CD4-positive, alpha-beta memory T cell (primary cell): Measurements from ENCODE around the gene CHST13. TPM values are rescaled to one million over a fixed set of nuclear protein-coding genes. Genes with fewer than 3 reads are reported as not detected.

Source experiments
- CTCF ChIA-PET: fragments of 350-600 bp; sonication (Branson Sonifier 250); formaldehyde crosslinking; loops from one replicate; lab custom pipeline; 2021; ENCODE audit warnings: inconsistent platforms; ENCODE audit not compliant: partially characterized antibody; lab: Charles Lee
- POLR2A ChIA-PET: fragments of 350-600 bp; sonication (Branson Sonifier 250); formaldehyde crosslinking; loops from one replicate; lab custom pipeline; 2021; ENCODE audit not compliant: partially characterized antibody; lab: Charles Lee
- DNase-seq, 5 donors: peaks; one replicate each; pipeline versions ENCODE4 v3.0.0 to v3.0.0-alpha.2; 2020 to 2022; ENCODE audit warnings: mixed read lengths in 1 of 5
- H3K27ac ChIP-seq: one replicate; pipeline ENCODE4 v1.7.0; 2013; ENCODE audit warnings: low read depth, low read length
- H3K27me3 ChIP-seq: 2 replicates; pipeline ENCODE4 v1.7.0; 2013; ENCODE audit warnings: mild to moderate bottlenecking, low read length, moderate library complexity; ENCODE audit not compliant: insufficient read depth
- H3K36me3 ChIP-seq: 2 replicates; pipeline ENCODE4 v1.7.0; 2013; ENCODE audit warnings: mild to moderate bottlenecking, low read length, moderate library complexity; ENCODE audit not compliant: insufficient read depth
- H3K4me1 ChIP-seq: 2 replicates; pipeline ENCODE4 v1.7.0; 2013; ENCODE audit warnings: mild to moderate bottlenecking, low read length, moderate library complexity; ENCODE audit not compliant: insufficient read depth
- H3K4me3 ChIP-seq, 2 donors: one replicate each; pipeline ENCODE4 v1.7.0; 2013; ENCODE audit warnings: low read length in 2 of 2, mild to moderate bottlenecking in 1 of 2
- H3K9me3 ChIP-seq, 2 donors: one replicate each; pipeline ENCODE4 v1.7.0; 2013; ENCODE audit warnings: low read length in 2 of 2, control low read depth in 1 of 2; ENCODE audit not compliant: control insufficient read depth in 1 of 2
- H3K27ac Mint-ChIP-seq, 7 donors: one replicate each; pipeline ENCODE4 v1.8.0; 2020 to 2021; ENCODE audit warnings: mixed read lengths in 7 of 7, mild to moderate bottlenecking in 6 of 7, inconsistent platforms in 3 of 7, moderate library complexity in 3 of 7
- H3K27me3 Mint-ChIP-seq, 2 donors: one replicate each; pipeline ENCODE4 v1.8.0; 2020 to 2021; ENCODE audit warnings: mixed read lengths in 2 of 2
- H3K36me3 Mint-ChIP-seq, 2 donors: one replicate each; pipeline ENCODE4 v1.8.0; 2020 to 2021; ENCODE audit warnings: mixed read lengths in 2 of 2, inconsistent platforms in 1 of 2, mild to moderate bottlenecking in 1 of 2
- H3K4me1 Mint-ChIP-seq, 4 donors: one replicate each; pipeline ENCODE4 v1.8.0; 2020 to 2021; ENCODE audit warnings: mixed read lengths in 4 of 4, mild to moderate bottlenecking in 1 of 4
- H3K4me3 Mint-ChIP-seq, 8 donors: one replicate each; pipeline ENCODE4 v1.8.0; 2020 to 2021; ENCODE audit warnings: mixed read lengths in 8 of 8, mild to moderate bottlenecking in 7 of 8, moderate library complexity in 6 of 8, inconsistent platforms in 3 of 8
- H3K9me3 Mint-ChIP-seq, 8 donors: one replicate each; pipeline ENCODE4 v1.8.0; 2020 to 2021; ENCODE audit warnings: mixed read lengths in 8 of 8, mild to moderate bottlenecking in 5 of 8, inconsistent platforms in 3 of 8, moderate library complexity in 1 of 8
- intact Hi-C: fragments of 100-400 bp; cut with micrococcal nuclease; formaldehyde crosslinking; loops from one replicate; pipeline ENCODE4 v1.15.1; 2023
- polyA plus RNA-seq, 2 donors: library from polyadenylated mRNA; unstranded; fragments of 300-500 nt; fragmentation: Illumina TruSeq; gene quantifications; one replicate each; pipeline ENCODE4 v1.2.3, GENCODE V29; 2021
- total RNA-seq, 2 experiments: library from RNA; stranded (reverse); gene quantifications; one replicate each; pipeline ENCODE4 v1.2.3, GENCODE V29; 2021

The CHST13 gene
- total and polyA plus RNA-seq, 4 experiments from 2014 or later = 0.23 to 0.42 TPM; not detected in 2

DNA sequence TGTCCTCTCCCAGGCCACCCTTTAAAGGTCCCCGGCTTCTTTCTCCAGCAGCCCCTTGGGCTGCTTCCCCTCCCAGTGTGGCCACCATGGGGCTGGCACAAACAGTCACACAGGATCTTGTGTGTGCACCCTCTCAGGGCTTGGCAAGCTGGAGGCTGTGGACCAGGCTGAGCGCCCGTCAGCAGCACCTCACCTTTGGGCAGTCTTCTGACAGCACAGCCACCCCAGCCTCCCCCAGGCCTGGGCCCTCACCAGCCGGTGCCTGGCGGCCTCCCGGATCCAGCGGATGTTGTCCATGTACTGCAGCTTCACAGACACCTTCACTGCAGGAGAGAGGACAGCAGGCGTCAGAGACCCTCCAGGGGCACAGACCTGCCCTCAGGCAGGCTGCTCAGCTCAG, 28.2 kb upstream of the CHST13 start:
- Mint-ChIP-seq H3K36me3 (no peaks in the 10 kb centered on the region), H3K4me1 (peaks cover 0 to 4% (median 1%) of the 10 kb centered on the region in 4 donors), H3K27ac (no peak overlapping the region), H3K9me3 (no peaks in the 10 kb centered on the region), H3K27me3 (peaks cover 0 to 2% of the 10 kb centered on the region in 2 donors), H3K4me3 (no peak overlapping the region)
- no peak overlapping the region for H3K4me3 ChIP-seq
- DNase-seq = no peak
- intact Hi-C loops = no loop called here
- H3K27me3 ChIP-seq = no peaks in the 10 kb centered on the region
- no peaks in the 10 kb centered on the region for H3K4me1 ChIP-seq
- POLR2A ChIA-PET = no interaction called here
- H3K27ac ChIP-seq = no peak overlapping the region
- CTCF ChIA-PET = interaction anchor here (1.1 kb wide), 1 partner anchor 16 kb away, joined by 3 read pairs; no protein-coding TSS in a partner anchor
- H3K36me3 ChIP-seq = no peaks in the 10 kb centered on the region
- no peaks in the 10 kb centered on the region for H3K9me3 ChIP-seq

DNA sequence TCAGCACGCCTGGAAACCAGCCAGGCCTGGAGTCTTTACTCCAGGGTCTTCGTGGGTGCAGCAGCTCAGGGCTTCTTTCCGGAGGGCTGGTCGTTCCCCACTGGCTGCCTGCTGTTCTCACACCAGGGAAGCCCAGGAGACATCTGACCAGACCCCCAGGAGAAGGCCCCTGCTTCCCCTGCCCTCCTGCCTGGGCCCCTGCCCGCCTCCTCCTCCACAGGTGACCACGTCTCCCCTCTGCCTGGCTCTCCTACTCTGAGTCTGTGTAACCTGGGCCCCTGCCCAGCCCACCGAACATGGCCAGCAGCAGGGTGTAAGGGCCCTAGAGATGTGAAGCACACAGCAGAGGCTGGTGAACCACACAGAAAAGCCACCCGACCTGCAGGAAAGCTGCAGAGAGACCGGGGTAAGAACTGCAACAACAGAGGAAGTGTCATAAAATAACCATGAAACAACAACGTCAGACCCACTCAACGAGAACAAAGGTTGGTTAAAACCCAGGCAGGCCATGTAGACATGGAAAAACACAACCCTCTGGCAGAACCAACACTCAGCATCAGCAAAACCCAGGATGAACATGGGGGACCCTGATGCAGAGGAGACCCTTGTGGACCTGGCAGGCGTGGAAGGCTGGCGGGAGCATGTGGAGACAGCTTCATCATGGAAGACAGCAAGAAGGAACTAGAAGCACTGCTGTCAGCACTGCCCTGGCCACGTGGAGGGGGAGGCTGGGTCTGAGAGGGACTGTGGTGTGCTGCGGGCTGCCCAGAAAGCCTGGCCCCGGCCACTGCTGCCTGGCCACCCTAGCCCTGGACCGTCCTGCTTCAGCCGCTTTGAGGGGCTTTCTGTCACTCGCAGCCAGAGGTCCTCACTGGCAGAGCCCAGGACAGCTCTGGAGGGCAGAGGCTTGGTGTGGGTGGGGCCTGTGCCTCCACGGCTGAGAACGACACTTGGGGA, 26.8 kb upstream of the CHST13 start:
- ChIA-PET POLR2A (no interaction called here), CTCF (interaction anchor here (1.1 to 1.2 kb wide), 2 partner anchors 15 to 25 kb away, joined by 3 to 4 read pairs; no protein-coding TSS in a partner anchor)
- DNase-seq = no peak
- H3K9me3 Mint-ChIP-seq = no peaks in the 10 kb centered on the region
- H3K27ac Mint-ChIP-seq = peak overlapping the region in 1 of 7 donors; percentile 73
- no peaks in the 10 kb centered on the region for H3K36me3 ChIP-seq
- H3K27me3 ChIP-seq = no peaks in the 10 kb centered on the region
- no peak overlapping the region for H3K4me3 Mint-ChIP-seq
- H3K4me1 Mint-ChIP-seq = peaks cover 0 to 4% (median 1%) of the 10 kb centered on the region in 4 donors
- no peak overlapping the region for H3K4me3 ChIP-seq
- H3K9me3 ChIP-seq = no peaks in the 10 kb centered on the region
- H3K27ac ChIP-seq = no peak overlapping the region
- no peaks in the 10 kb centered on the region for H3K36me3 Mint-ChIP-seq
- intact Hi-C loops = no loop called here
- no peaks in the 10 kb centered on the region for H3K4me1 ChIP-seq
- no peaks in the 10 kb centered on the region for H3K27me3 Mint-ChIP-seq

GRCh38 chr3:126497956-126498355, 26.0 kb upstream of the CHST13 start:
- Histone ChIP-seq H3K4me3 (no peak overlapping the region), H3K36me3 (no peaks in the 10 kb centered on the region), H3K4me1 (no peaks in the 10 kb centered on the region), H3K9me3 (no peaks in the 10 kb centered on the region), H3K27ac (no peak overlapping the region), H3K27me3 (no peaks in the 10 kb centered on the region)
- Mint-ChIP-seq H3K27ac (no peak overlapping the region), H3K4me3 (no peak overlapping the region), H3K27me3 (no peaks in the 10 kb centered on the region), H3K4me1 (peaks cover 0 to 4% (median 1%) of the 10 kb centered on the region in 4 donors), H3K9me3 (no peaks in the 10 kb centered on the region), H3K36me3 (no peaks in the 10 kb centered on the region)
- no peak for DNase-seq
- ChIA-PET CTCF (interaction anchor here (1.2 kb wide), 1 partner anchor 25 kb away, joined by 4 read pairs; no protein-coding TSS in a partner anchor), POLR2A (no interaction called here)
- intact Hi-C loops = no loop called here

GRCh38 chr3:126498461-126498860, 25.5 kb upstream of the CHST13 start:
- no peaks in the 10 kb centered on the region for H3K36me3 ChIP-seq
- H3K9me3 Mint-ChIP-seq = no peaks in the 10 kb centered on the region
- intact Hi-C loops = no loop called here
- POLR2A ChIA-PET = no interaction called here
- H3K27me3 Mint-ChIP-seq = no peaks in the 10 kb centered on the region
- no peak for DNase-seq
- peaks cover 0 to 2% (median under 1%) of the 10 kb centered on the region in 4 donors for H3K4me1 Mint-ChIP-seq
- no peak overlapping the region for H3K27ac Mint-ChIP-seq
- CTCF ChIA-PET = interaction anchor here (1.2 kb wide), 1 partner anchor 24 kb away, joined by 4 read pairs; no protein-coding TSS in a partner anchor
- H3K27ac ChIP-seq = no peak overlapping the region
- no peaks in the 10 kb centered on the region for H3K36me3 Mint-ChIP-seq
- no peaks in the 10 kb centered on the region for H3K4me1 ChIP-seq
- H3K9me3 ChIP-seq = no peaks in the 10 kb centered on the region
- H3K27me3 ChIP-seq = no peaks in the 10 kb centered on the region
- no peak overlapping the region for H3K4me3 ChIP-seq
- H3K4me3 Mint-ChIP-seq = no peak overlapping the region

DNA sequence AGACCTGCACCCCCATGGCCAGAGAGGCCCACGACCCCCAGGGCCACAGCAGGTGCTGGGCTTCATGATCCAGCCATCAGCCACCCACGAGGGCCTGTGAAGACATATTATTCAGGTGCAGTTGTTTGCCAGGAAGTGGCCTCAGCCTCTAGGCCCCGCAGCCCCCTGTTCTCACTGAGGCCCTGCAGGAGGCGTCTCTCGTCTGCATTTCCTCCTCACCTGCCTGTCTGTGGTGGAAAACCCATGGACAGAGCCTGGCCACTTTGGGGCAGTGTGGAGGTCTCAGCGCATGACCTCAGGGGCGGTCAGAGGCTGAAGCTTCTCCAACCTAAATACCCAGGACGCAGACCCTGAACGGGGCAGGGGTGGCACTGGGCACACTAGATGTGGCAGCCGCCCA, 25.0 kb upstream of the CHST13 start:
- POLR2A ChIA-PET = no interaction called here
- peaks cover 0 to 2% (median 0%) of the 10 kb centered on the region in 4 donors for H3K4me1 Mint-ChIP-seq
- DNase-seq = no peak
- H3K27me3 Mint-ChIP-seq = no peaks in the 10 kb centered on the region
- CTCF ChIA-PET = interaction anchor here (1.2 kb wide), 1 partner anchor 24 kb away, joined by 4 read pairs; no protein-coding TSS in a partner anchor
- no peaks in the 10 kb centered on the region for H3K36me3 Mint-ChIP-seq
- H3K27ac ChIP-seq = no peak overlapping the region
- no peaks in the 10 kb centered on the region for H3K36me3 ChIP-seq
- no peaks in the 10 kb centered on the region for H3K27me3 ChIP-seq
- intact Hi-C loops = no loop called here
- no peak overlapping the region for H3K4me3 ChIP-seq
- H3K9me3 Mint-ChIP-seq = no peaks in the 10 kb centered on the region
- H3K4me3 Mint-ChIP-seq = no peak overlapping the region
- H3K27ac Mint-ChIP-seq = no peak overlapping the region
- no peaks in the 10 kb centered on the region for H3K9me3 ChIP-seq
- no peaks in the 10 kb centered on the region for H3K4me1 ChIP-seq

- H3K4me1 Mint-ChIP-seq = peaks cover 0 to 2% (median 0%) of the 10 kb centered on the region in 4 donors
- H3K9me3 ChIP-seq = no peaks in the 10 kb centered on the region
- no peak overlapping the region for H3K27ac ChIP-seq
- no peaks in the 10 kb centered on the region for H3K27me3 ChIP-seq
- ChIA-PET CTCF (no interaction called here), POLR2A (no interaction called here)
- intact Hi-C loops = no loop called here
- no peaks in the 10 kb centered on the region for H3K4me1 ChIP-seq
- no peak overlapping the region for H3K27ac Mint-ChIP-seq
- H3K4me3 Mint-ChIP-seq = no peak overlapping the region
- H3K27me3 Mint-ChIP-seq = no peaks in the 10 kb centered on the region
- no peaks in the 10 kb centered on the region for H3K36me3 Mint-ChIP-seq
- no peaks in the 10 kb centered on the region for H3K9me3 Mint-ChIP-seq
- H3K36me3 ChIP-seq = no peaks in the 10 kb centered on the region
- H3K4me3 ChIP-seq = no peak overlapping the region
- no peak for DNase-seq
Measured at GRCh38 chr3:126499401-126499800, 24.6 kb upstream of the CHST13 start.

GRCh38 chr3:126500016-126500415, 23.9 kb upstream of the CHST13 start:
- no peak for DNase-seq
- no peaks in the 10 kb centered on the region for H3K9me3 Mint-ChIP-seq
- H3K4me3 Mint-ChIP-seq = no peak overlapping the region
- H3K36me3 Mint-ChIP-seq = no peaks in the 10 kb centered on the region
- no peaks in the 10 kb centered on the region for H3K9me3 ChIP-seq
- H3K4me1 ChIP-seq = no peaks in the 10 kb centered on the region
- intact Hi-C loops = no loop called here
- no peaks in the 10 kb centered on the region for H3K27me3 ChIP-seq
- H3K4me3 ChIP-seq = no peak overlapping the region
- ChIA-PET CTCF (no interaction called here), POLR2A (no interaction called here)
- peaks cover 0 to 2% (median 0%) of the 10 kb centered on the region in 4 donors for H3K4me1 Mint-ChIP-seq
- peaks cover 2 to 3% of the 10 kb centered on the region in 2 donors for H3K27me3 Mint-ChIP-seq
- no peak overlapping the region for H3K27ac Mint-ChIP-seq
- H3K27ac ChIP-seq = no peak overlapping the region
- no peaks in the 10 kb centered on the region for H3K36me3 ChIP-seq
